Measurements from ENCODE around the gene SETDB1. TPM values are rescaled to one million over a fixed set of nuclear protein-coding genes. Genes with fewer than 3 reads are reported as not detected.

The SETDB1 gene
- total RNA-seq, 2 donors from 2014 or later: 49.3 to 74.3 TPM

DNA sequence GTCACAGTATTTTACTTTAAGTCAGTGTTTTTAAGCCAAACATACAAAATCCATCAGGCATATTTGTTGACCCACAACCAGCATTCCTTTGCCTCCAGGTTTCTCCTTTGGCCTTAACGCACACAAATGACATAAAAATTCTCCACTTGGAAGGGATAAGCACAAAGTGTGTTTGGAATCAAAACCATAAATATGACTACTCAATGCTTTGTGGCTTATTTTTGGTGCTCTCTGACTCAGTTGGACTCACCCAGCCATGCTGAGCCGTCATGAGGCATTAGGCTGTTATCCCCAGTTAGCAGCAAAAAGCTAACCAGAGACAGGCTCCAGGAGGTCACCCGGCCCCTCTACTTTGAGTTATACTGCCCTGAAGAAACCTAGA lies 83.0 kb downstream of the SETDB1 start:
- H3K4me1 Mint-ChIP-seq: peaks cover 18% of the 10 kb centered on the region
- H3K36me3 Mint-ChIP-seq (ENCODE audit: low read depth): peaks cover 17% of the 10 kb centered on the region
- ATAC-seq (replicated peaks): peak; percentile 34
- H3K9me3 Mint-ChIP-seq: no peaks in the 10 kb centered on the region
- H3K27ac Mint-ChIP-seq: peak overlapping the region; percentile 98
- H3K27me3 Mint-ChIP-seq: no peaks in the 10 kb centered on the region
- H3K4me3 Mint-ChIP-seq: peak overlapping the region; percentile 93

DNA sequence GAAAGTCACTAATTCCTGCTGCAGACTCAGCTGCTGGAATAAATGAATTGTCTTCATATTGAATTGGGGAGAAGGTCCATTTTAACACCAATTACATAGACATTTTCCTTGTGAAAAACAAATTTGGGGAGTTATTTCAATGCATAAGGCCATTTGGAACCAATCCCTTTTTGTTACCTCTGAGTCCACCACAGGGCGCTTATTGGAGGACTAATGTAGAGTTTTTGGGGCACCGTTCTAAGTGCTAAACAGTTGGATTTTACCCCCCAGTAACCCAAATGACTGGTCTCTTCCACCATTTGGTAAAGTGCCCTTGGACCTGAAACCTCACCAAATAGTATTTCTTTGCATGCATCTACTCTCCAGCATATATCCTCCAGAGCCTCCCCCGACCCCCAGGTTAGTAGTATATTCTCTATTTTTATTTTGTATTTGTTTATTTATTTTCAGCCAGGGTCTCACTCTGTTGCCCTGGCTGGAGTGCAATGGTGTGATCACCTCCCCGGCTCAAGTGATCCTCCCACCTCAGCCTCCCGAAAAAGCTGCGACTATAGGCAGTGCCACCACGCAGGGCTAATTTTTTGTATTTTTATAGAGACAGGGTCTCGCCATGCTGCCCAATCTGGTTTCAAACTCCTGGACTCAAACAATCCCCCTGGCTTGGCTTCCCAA lies 83.6 kb downstream of the SETDB1 start:
- no peaks in the 10 kb centered on the region for H3K9me3 Mint-ChIP-seq
- peak overlapping the region; percentile 93 for H3K4me3 Mint-ChIP-seq
- peak overlapping the region; percentile 98 for H3K27ac Mint-ChIP-seq
- ATAC-seq (replicated peaks): no peak
- H3K36me3 Mint-ChIP-seq (ENCODE audit: low read depth): peaks cover 17% of the 10 kb centered on the region
- peaks cover 18% of the 10 kb centered on the region for H3K4me1 Mint-ChIP-seq
- H3K27me3 Mint-ChIP-seq: no peaks in the 10 kb centered on the region

DNA sequence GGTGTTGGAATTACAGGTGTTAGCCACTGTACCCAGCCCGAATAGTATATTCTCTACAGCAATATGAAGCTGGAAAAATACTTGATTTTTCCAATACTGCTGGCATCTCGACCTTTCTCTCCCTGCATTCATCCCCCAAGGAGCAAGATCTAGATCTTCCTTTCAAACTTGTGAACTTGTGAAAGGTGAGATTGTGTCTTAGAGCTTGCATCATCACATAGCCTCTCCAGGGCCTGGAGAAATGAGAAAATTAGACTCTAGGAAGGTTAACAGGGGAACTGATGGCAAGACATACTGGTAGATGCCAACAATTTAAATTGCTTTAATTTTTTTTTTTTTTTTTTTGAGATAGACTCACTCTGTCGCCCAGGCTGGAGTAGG lies 84.2 kb downstream of the SETDB1 start:
- H3K27ac Mint-ChIP-seq: no peak overlapping the region
- H3K4me3 Mint-ChIP-seq: peak overlapping the region; percentile 93
- no peaks in the 10 kb centered on the region for H3K27me3 Mint-ChIP-seq
- no peak for ATAC-seq (replicated peaks)
- H3K36me3 Mint-ChIP-seq (ENCODE audit: low read depth): peaks cover 17% of the 10 kb centered on the region
- H3K9me3 Mint-ChIP-seq: no peaks in the 10 kb centered on the region
- peaks cover 18% of the 10 kb centered on the region for H3K4me1 Mint-ChIP-seq

DNA sequence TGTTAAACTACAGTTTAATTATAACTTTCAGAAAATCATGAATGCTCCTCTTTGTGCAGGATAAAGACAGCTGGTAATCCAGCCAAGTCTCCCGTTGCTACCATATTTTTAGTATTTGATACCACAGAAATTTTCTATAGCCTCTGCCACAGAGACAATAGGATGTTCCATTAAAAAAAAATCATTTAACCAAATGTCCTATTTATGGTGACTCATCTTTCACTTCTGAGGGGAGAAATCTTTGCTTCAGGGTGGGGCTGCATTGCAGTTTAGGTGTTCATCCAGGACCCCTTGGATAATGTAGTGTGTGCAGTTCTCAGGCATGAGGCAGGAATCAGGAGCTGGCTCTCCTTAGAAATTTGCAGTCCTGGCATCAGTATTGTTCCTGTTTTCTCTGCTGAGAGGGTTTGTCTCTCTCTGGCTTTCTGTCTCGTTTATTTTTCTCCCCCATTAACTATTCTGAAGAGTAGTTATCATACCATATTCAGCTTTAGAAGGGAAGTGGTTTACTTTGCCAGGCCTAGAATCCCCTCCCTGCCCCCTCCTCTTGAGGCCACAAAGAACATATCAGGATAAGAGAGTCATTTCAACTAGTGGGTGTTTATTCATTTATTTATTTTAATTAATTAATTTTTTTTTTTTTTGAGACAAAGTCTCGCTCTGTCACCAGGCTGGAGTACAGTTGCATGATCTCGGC lies 85.1 kb downstream of the SETDB1 start:
- no peak for ATAC-seq (replicated peaks)
- no peak overlapping the region for H3K27ac Mint-ChIP-seq
- H3K9me3 Mint-ChIP-seq: no peaks in the 10 kb centered on the region
- H3K4me1 Mint-ChIP-seq: peaks cover 18% of the 10 kb centered on the region
- no peaks in the 10 kb centered on the region for H3K27me3 Mint-ChIP-seq
- peak overlapping the region; percentile 27 for H3K4me3 Mint-ChIP-seq
- peaks cover 17% of the 10 kb centered on the region for H3K36me3 Mint-ChIP-seq (ENCODE audit: low read depth)

DNA sequence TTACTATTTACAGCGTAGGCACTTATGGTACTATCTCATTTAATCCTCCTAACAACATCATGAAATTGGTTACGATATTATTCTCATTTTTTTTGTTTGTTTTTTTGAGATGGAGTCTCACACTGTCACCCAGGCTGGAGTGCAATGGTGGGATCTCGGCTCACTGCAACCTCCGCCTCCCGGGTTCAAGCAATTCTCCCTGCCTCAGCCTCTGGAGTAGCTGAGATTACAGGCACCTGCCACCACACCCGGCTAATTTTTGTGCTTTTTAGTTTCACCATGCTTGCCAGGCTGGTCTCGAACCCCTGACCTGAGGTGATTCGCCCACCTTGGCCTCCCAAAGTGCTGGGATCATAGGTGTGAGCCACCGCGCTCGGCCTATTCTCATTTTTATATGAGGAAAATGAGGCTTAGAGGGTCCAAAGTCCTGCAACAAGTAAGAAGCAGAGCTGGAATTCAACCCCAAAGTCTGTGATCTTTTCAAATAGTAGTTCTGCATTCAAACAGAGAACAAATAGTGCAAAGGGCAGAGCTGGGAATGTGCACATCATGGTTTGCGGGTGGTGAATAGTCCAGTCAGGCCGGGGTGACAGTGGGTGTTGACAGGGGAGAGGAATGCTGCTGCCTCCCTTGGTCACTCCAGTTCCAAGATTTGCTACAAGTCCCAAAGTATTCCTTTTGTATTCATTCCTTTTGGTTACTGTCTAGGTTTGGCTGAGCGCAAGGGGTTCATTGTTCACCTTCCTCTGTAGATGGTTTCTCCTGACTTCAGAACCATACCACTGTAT lies 86.7 kb downstream of the SETDB1 start:
- Mint-ChIP-seq H3K9me3 (no peaks in the 10 kb centered on the region), H3K27ac (no peak overlapping the region), H3K4me3 (no peak overlapping the region), H3K4me1 (peaks cover 10% of the 10 kb centered on the region), H3K27me3 (no peaks in the 10 kb centered on the region), H3K36me3 (ENCODE audit: low read depth) (peaks cover 26% of the 10 kb centered on the region)
- no peak for ATAC-seq (replicated peaks)

DNA sequence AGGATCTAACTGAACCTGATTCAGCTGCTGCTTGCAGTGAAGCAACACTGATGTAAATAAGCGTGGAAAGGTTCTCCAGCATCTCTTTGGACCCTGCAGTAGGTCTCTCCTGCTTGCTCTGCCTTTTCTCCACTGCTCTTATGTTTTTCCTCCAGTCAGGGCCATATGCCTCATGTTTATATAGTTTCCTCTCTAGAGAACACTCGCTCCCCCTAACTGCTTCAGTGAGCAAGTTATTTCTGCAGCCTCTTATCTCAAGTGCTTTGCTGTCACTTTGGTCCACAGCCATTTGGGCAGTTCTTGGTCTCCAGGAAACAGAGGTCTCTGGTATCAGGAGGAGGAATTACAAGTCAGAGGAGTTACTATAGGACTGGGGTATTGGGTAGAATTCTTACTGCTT lies 87.4 kb downstream of the SETDB1 start:
- peaks cover 9% of the 10 kb centered on the region for H3K4me1 Mint-ChIP-seq
- no peak overlapping the region for H3K4me3 Mint-ChIP-seq
- no peak for ATAC-seq (replicated peaks)
- no peaks in the 10 kb centered on the region for H3K9me3 Mint-ChIP-seq
- H3K36me3 Mint-ChIP-seq (ENCODE audit: low read depth): peaks cover 27% of the 10 kb centered on the region
- no peak overlapping the region for H3K27ac Mint-ChIP-seq
- no peaks in the 10 kb centered on the region for H3K27me3 Mint-ChIP-seq

Other genes with a start within 250 kb of the SETDB1 start
- 10 to 100 TPM; 13.0 to 18.7 TPM for gene GOLPH3L, start 229.2 kb upstream of the SETDB1 start, total RNA-seq
- gene HORMAD1, start 205.5 kb upstream of the SETDB1 start, total RNA-seq: not detected
- 10 to 100 TPM; 61.3 to 71.0 TPM for gene CTSS, start 160.6 kb upstream of the SETDB1 start, total RNA-seq
- 1 to 10 TPM; 6.1 to 9.8 TPM for gene CTSK, start 118.1 kb upstream of the SETDB1 start, total RNA-seq
- 10 to 100 TPM; 28.4 to 50.4 TPM for gene ARNT, start 49.8 kb upstream of the SETDB1 start, total RNA-seq
- gene CTXND2, start 39.2 kb upstream of the SETDB1 start, total RNA-seq: not detected
- 100 to 1,000 TPM; 114 to 212 TPM for gene CERS2, start 48.5 kb downstream of the SETDB1 start, total RNA-seq
- gene ANXA9, start 55.9 kb downstream of the SETDB1 start, total RNA-seq: under 1 TPM; 0.19 to 0.30 TPM
- gene MINDY1, start 80.5 kb downstream of the SETDB1 start, total RNA-seq: 10 to 100 TPM; 10.9 to 22.6 TPM
- gene PRUNE1, start 82.1 kb downstream of the SETDB1 start, total RNA-seq: 10 to 100 TPM; 12.5 to 15.3 TPM
- 1 to 10 TPM; 1.4 to 4.5 TPM for gene BNIPL, start 110.2 kb downstream of the SETDB1 start, total RNA-seq
- 1 to 10 TPM in 1 of 2 donors, under 1 TPM in 1; 0.71 to 1.2 TPM for gene C1orf56, start 121.4 kb downstream of the SETDB1 start, total RNA-seq
- 100 to 1,000 TPM in 1 of 2 donors, 10 to 100 TPM in 1; 99.7 to 121 TPM for gene CDC42SE1, start 133.3 kb downstream of the SETDB1 start, total RNA-seq
- gene MLLT11, start 134.0 kb downstream of the SETDB1 start, total RNA-seq: 1 to 10 TPM; 1.7 to 4.0 TPM
- gene GABPB2, start 144.4 kb downstream of the SETDB1 start, total RNA-seq: 10 to 100 TPM in 1 of 2 donors, 1 to 10 TPM in 1; 5.8 to 11.7 TPM
- gene SEMA6C, start 220.3 kb downstream of the SETDB1 start, total RNA-seq: 1 to 10 TPM; 5.4 to 6.3 TPM
- gene TNFAIP8L2, start 230.3 kb downstream of the SETDB1 start, total RNA-seq: 10 to 100 TPM; 12.0 to 22.9 TPM
- 10 to 100 TPM in 1 of 2 donors, 1 to 10 TPM in 1; 7.9 to 15.7 TPM for gene LYSMD1, start 239.5 kb downstream of the SETDB1 start, total RNA-seq
- gene SCNM1, start 239.8 kb downstream of the SETDB1 start, total RNA-seq: 10 to 100 TPM; 55.3 to 69.4 TPM
- gene TMOD4, start 249.6 kb downstream of the SETDB1 start, total RNA-seq: 1 to 10 TPM in 1 of 2 donors, under 1 TPM in 1; 0.82 to 1.5 TPM

Data from activated T-helper 17 cell treated with anti-CD3 and anti-CD28 coated beads, Interleukin-2, amount 50 U/mL, for 72 hours (primary cell).